GM12878 (cell line): ENCODE measurements around the gene CDH4. TPM values are rescaled to one million over a fixed set of nuclear protein-coding genes. Genes with fewer than 3 reads are reported as not detected.

ENCODE experiments used
- ATAC-seq: fragments of 200-7000 bp; cut with Tn5 transposase; 3 replicates; pipeline ENCODE4 v1.9.1; 2020; ENCODE audit warnings: mild to moderate bottlenecking, moderate library complexity
- BruUV-seq: library from RNA; stranded (reverse); fragments of 400-500 nt; replicated peaks from 2 replicates; lab custom pipeline; 2021; lab: Mats Ljungman, UMichigan
- CTCF ChIA-PET: fragments of 300-600 bp; sonication (Branson Sonifier 250); formaldehyde crosslinking; extraction: SDS; loops from one replicate; lab custom pipeline; 2021; ENCODE audit warnings: inconsistent platforms; lab: Yijun Ruan, JAX
- POLR2A ChIA-PET: fragments of 350-600 bp; formaldehyde crosslinking; extraction: SDS; loops from one replicate; lab custom pipeline; 2021; ENCODE audit warnings: inconsistent platforms; lab: Charles Lee
- RAD21 ChIA-PET: fragments of 300-600 bp; sonication (Branson Sonifier 250); formaldehyde crosslinking; loops from one replicate; lab custom pipeline; 2023; ENCODE audit warnings: antibody characterized with exemption; ENCODE audit not compliant: unreplicated experiment; lab: Charles Lee
- SMC1A ChIA-PET: fragments of 300-600 bp; sonication (Branson Sonifier 250); formaldehyde crosslinking; loops from one replicate; lab custom pipeline; 2023; ENCODE audit not compliant: unreplicated experiment, uncharacterized antibody; lab: Charles Lee
- DNase-seq: peaks from one replicate; pipeline ENCODE4 v3.0.0-alpha.2; 2011; ENCODE audit warnings: low read depth, low spot score
- FAIRE-seq: peaks from 3 replicates; lab custom pipeline; 2011; peaks lifted over from hg19 to GRCh38; lab: Jason Lieb, UNC
- H2AFZ ChIP-seq: 2 replicates; pipeline ENCODE4 v1.6.0; 2011; ENCODE audit warnings: low read depth, low read length, control low read depth; ENCODE audit not compliant: control insufficient read depth
- H3K27ac ChIP-seq: 2 replicates; pipeline ENCODE4 v1.5.1; 2011; ENCODE audit warnings: control low read depth; ENCODE audit not compliant: control insufficient read depth, insufficient read depth
- H3K27me3 ChIP-seq, 2 experiments: replicated peaks in 1 of 2; 2 replicates each; pipeline versions ENCODE4 v1.6.0 to v1.6.1; 2011; ENCODE audit warnings: low read length in 1 of 2; ENCODE audit not compliant: control insufficient read depth in 2 of 2, insufficient read depth in 2 of 2
- H3K36me3 ChIP-seq, 2 experiments: 2 replicates each; pipeline ENCODE4 v1.5.1; 2011; ENCODE audit warnings: low read length in 1 of 2; ENCODE audit not compliant: control insufficient read depth in 2 of 2, insufficient read depth in 2 of 2
- H3K4me1 ChIP-seq: 2 replicates; pipeline ENCODE4 v1.6.1; 2011; ENCODE audit warnings: mild to moderate bottlenecking, low read length, moderate library complexity, mixed read lengths; ENCODE audit not compliant: control insufficient read depth, insufficient read depth
- H3K4me2 ChIP-seq: 2 replicates; pipeline ENCODE4 v1.6.0; 2011; ENCODE audit warnings: control low read depth; ENCODE audit not compliant: control insufficient read depth, insufficient read depth
- H3K4me3 ChIP-seq: fragments of 200-600 bp; sonication (generic); 2 replicates; pipeline ENCODE4 v1.5.1; 2016
- H3K79me2 ChIP-seq: 2 replicates; pipeline ENCODE4 v1.6.0; 2011; ENCODE audit warnings: low read length; ENCODE audit not compliant: control insufficient read depth, insufficient read depth
- H3K9ac ChIP-seq: 2 replicates; pipeline ENCODE4 v1.8.0; 2011; ENCODE audit warnings: low read length, control low read depth, mixed read lengths; ENCODE audit not compliant: control insufficient read depth, insufficient read depth
- H3K9me3 ChIP-seq: replicated peaks from 3 replicates; pipeline ENCODE4 v1.5.1; 2011; ENCODE audit warnings: mild to moderate bottlenecking, low read length; ENCODE audit not compliant: control insufficient read depth, insufficient read depth
- H4K20me1 ChIP-seq: 2 replicates; pipeline ENCODE4 v1.6.0; 2011; ENCODE audit not compliant: control insufficient read depth, insufficient read depth
- CREB1 ChIP-seq: IDR thresholded peaks from 2 replicates; pipeline ENCODE4 v1.6.1; 2012; ENCODE audit warnings: low read depth, mild to moderate bottlenecking, inconsistent platforms
- DPF2 ChIP-seq: fragments of 450-650 bp; IDR thresholded peaks from 2 replicates; pipeline ENCODE4 v1.6.1; 2017; ENCODE audit warnings: mild to moderate bottlenecking
- HDGF ChIP-seq: fragments of 450-650 bp; IDR thresholded peaks from 2 replicates; pipeline ENCODE4 v1.6.1; 2016; ENCODE audit warnings: antibody characterized with exemption
- JUND ChIP-seq: IDR thresholded peaks from 2 replicates; pipeline ENCODE4 v1.6.1; 2012; ENCODE audit warnings: low read depth, mild to moderate bottlenecking, low read length, improper control_type of control experiment, moderate library complexity
- PML ChIP-seq: IDR thresholded peaks from 2 replicates; pipeline ENCODE4 v1.6.1; 2012; ENCODE audit warnings: low read length, inconsistent platforms
- POLR2A ChIP-seq: IDR thresholded peaks from 2 replicates; pipeline ENCODE4 v1.6.1; 2011; ENCODE audit warnings: low read depth, mild to moderate bottlenecking, low read length
- TBL1XR1 ChIP-seq: IDR thresholded peaks from 2 replicates; pipeline ENCODE4 v1.6.1; 2012; ENCODE audit warnings: low read depth, low read length, improper control_type of control experiment
- whole genome bisulfite sequencing: methylation state at CpG from one replicate; pipeline ENCODE4 v1.1.6; 2016; ENCODE audit warnings: low lambda C conversion rate; ENCODE audit not compliant: insufficient replicate concordance, insufficient coverage; ENCODE audit errors: missing lambda C conversion rate; 5-methylcytosine and 5-hydroxymethylcytosine counted together
- in situ Hi-C: fragments of 300-500 bp; cut with MboI; formaldehyde crosslinking; loops from 9 replicates; pipeline ENCODE4 v1.14.3; 2018; ENCODE audit warnings: mixed read lengths
- intact Hi-C: fragments of 100-400 bp; cut with micrococcal nuclease; formaldehyde crosslinking; loops from one replicate; pipeline ENCODE4 v1.14.2; 2022; ENCODE audit not compliant: unreplicated experiment
- polyA plus RNA-seq, 11 experiments: library from polyadenylated mRNA; depleted of rRNA in 4 of 11; unstranded in 6 of 11; stranded (reverse) in 5 of 11; fragments of >200 nt; fragmentation: Nextera tagmentation in 4 of 11; fragmentation: Illumina TruSeq in 1 of 11; extraction: Ambion mirVana in 4 of 11; extraction: Trizol in 1 of 11; gene quantifications; 1 replicate in 1 of 11; 2 replicates in 10 of 11; pipeline versions ENCODE4 v1.2.1 to v1.2.3, GENCODE V29; 2011 to 2016; ENCODE audit warnings: inconsistent platforms in 2 of 11, missing spikeins in 2 of 11, low read depth in 1 of 11
- total RNA-seq, 4 experiments: library from RNA; depleted of rRNA in 3 of 4; stranded (reverse); fragments of >200 nt in 3 of 4; fragmentation: Illumina TruSeq in 1 of 4; extraction: Trizol in 1 of 4; gene quantifications; 2 replicates each; pipeline versions ENCODE4 v1.2.1 to v1.2.3, GENCODE V29; 2013 to 2021
- TF ChIP-seq, protein P1 (sequence below): fragments of 150-350 bp; IDR thresholded peaks from 2 replicates; pipeline ENCODE4 v1.6.1; 2016; ENCODE audit warnings: low read depth, low read length
- TF ChIP-seq, protein P2 (sequence below): fragments of 450-650 bp; IDR thresholded peaks from 2 replicates; pipeline ENCODE4 v1.6.1; 2017; ENCODE audit warnings: borderline replicate concordance

Gene CDH4
- total and polyA plus RNA-seq, 10 of the 15 experiments (the other 5 are each of a cell fraction or from before 2014, with no cell fraction given), result not detected

GRCh38 chr20:61924858-61925554, 672.9 kb downstream of the CDH4 start:
- SMC1A ChIA-PET, result no interaction called here
- 78% methylated on average over 29 of the region's 32 CpGs for WGBS

More at GRCh38 chr20:61924858-61925554, 672.9 kb downstream of the CDH4 start:
- Histone ChIP-seq H3K27me3 (no peaks in the 10 kb centered on the region; a peak in 1 of 4 replicates), H3K4me2 (no peak overlapping the region), H3K9me3 (no peaks in the 10 kb centered on the region; the same call in 2 of the 3 replicates), H3K4me1 (no peaks in the 10 kb centered on the region), H3K27ac (no peak overlapping the region), H3K79me2 (no peaks in the 10 kb centered on the region), H2AFZ (no peak overlapping the region), H3K9ac (no peak overlapping the region), H4K20me1 (no peaks in the 10 kb centered on the region), H3K36me3 (no peaks in the 10 kb centered on the region), H3K4me3 (no peak overlapping the region)
- intact Hi-C loops (no loop called here), in situ Hi-C loops (no loop called here)
- CTCF ChIA-PET, result no interaction called here
- RAD21 ChIA-PET, result no interaction called here
- ATAC-seq, result no peak
- DNase-seq, result no peak
- BruUV-seq, result no TSS peak
- TF ChIP-seq, protein P1, sequence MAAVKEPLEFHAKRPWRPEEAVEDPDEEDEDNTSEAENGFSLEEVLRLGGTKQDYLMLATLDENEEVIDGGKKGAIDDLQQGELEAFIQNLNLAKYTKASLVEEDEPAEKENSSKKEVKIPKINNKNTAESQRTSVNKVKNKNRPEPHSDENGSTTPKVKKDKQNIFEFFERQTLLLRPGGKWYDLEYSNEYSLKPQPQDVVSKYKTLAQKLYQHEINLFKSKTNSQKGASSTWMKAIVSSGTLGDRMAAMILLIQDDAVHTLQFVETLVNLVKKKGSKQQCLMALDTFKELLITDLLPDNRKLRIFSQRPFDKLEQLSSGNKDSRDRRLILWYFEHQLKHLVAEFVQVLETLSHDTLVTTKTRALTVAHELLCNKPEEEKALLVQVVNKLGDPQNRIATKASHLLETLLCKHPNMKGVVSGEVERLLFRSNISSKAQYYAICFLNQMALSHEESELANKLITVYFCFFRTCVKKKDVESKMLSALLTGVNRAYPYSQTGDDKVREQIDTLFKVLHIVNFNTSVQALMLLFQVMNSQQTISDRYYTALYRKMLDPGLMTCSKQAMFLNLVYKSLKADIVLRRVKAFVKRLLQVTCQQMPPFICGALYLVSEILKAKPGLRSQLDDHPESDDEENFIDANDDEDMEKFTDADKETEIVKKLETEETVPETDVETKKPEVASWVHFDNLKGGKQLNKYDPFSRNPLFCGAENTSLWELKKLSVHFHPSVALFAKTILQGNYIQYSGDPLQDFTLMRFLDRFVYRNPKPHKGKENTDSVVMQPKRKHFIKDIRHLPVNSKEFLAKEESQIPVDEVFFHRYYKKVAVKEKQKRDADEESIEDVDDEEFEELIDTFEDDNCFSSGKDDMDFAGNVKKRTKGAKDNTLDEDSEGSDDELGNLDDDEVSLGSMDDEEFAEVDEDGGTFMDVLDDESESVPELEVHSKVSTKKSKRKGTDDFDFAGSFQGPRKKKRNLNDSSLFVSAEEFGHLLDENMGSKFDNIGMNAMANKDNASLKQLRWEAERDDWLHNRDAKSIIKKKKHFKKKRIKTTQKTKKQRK, result no peak
- TF ChIP-seq CREB1, result no peak
- no peak for TF ChIP-seq PML
- no peak for TF ChIP-seq POLR2A
- TF ChIP-seq JUND, result no peak
- TF ChIP-seq DPF2, result no peak
- TF ChIP-seq TBL1XR1, result no peak
- no peak for TF ChIP-seq HDGF
- TF ChIP-seq, protein P2, sequence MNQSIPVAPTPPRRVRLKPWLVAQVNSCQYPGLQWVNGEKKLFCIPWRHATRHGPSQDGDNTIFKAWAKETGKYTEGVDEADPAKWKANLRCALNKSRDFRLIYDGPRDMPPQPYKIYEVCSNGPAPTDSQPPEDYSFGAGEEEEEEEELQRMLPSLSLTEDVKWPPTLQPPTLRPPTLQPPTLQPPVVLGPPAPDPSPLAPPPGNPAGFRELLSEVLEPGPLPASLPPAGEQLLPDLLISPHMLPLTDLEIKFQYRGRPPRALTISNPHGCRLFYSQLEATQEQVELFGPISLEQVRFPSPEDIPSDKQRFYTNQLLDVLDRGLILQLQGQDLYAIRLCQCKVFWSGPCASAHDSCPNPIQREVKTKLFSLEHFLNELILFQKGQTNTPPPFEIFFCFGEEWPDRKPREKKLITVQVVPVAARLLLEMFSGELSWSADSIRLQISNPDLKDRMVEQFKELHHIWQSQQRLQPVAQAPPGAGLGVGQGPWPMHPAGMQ, result no peak
- POLR2A ChIA-PET, result no interaction called here
- no peak for FAIRE-seq
